Fibroblast of pulmonary artery (primary cell): ENCODE data around the gene ACSF3.
"Not testable (repeated sequence)": the region's sequence is repeated elsewhere in the genome, so short reads cannot be mapped to it uniquely, and the experiment has no call there.

Experiments used
- DNase-seq: peaks from one replicate; pipeline ENCODE4 v3.0.0-alpha.2; 2010; ENCODE audit warnings: low read depth
- H3K4me3 ChIP-seq: replicated peaks from 2 replicates; pipeline ENCODE4 v1.5.1; 2011; ENCODE audit warnings: low read depth, mild to moderate bottlenecking, control low read depth, low read length, moderate library complexity
- TF ChIP-seq, protein P1 (sequence below): IDR thresholded peaks from 2 replicates; pipeline ENCODE4 v1.5.1; 2011; ENCODE audit warnings: mild to moderate bottlenecking, control low read depth, low read length, inconsistent platforms; ENCODE audit errors: missing control alignments

The ACSF3 gene

DNA sequence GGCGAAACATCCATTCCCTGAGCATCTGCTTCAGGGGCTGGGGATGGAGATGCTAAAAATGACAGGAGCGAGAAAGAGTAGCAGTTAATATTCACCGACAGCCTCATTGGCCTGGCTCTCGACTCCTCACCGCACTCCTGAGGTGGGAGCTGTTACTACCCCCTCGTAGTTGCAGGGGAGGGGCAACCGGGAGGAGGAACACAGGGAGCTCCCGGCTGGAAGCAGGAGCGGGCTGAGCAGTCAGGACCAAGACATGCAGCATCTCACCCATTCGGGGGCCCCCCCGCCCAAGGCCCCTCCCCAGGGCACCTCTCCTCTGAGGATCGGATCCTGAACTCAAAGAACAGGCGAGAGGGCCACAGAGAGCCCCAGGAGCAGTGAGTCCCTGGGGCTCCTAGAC is 4.5 kb upstream of the ACSF3 start:
- TF ChIP-seq, protein P1, sequence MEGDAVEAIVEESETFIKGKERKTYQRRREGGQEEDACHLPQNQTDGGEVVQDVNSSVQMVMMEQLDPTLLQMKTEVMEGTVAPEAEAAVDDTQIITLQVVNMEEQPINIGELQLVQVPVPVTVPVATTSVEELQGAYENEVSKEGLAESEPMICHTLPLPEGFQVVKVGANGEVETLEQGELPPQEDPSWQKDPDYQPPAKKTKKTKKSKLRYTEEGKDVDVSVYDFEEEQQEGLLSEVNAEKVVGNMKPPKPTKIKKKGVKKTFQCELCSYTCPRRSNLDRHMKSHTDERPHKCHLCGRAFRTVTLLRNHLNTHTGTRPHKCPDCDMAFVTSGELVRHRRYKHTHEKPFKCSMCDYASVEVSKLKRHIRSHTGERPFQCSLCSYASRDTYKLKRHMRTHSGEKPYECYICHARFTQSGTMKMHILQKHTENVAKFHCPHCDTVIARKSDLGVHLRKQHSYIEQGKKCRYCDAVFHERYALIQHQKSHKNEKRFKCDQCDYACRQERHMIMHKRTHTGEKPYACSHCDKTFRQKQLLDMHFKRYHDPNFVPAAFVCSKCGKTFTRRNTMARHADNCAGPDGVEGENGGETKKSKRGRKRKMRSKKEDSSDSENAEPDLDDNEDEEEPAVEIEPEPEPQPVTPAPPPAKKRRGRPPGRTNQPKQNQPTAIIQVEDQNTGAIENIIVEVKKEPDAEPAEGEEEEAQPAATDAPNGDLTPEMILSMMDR, result no peak
- DNase-seq, result no peak
- H3K4me3 ChIP-seq, result no peak overlapping the region

DNA sequence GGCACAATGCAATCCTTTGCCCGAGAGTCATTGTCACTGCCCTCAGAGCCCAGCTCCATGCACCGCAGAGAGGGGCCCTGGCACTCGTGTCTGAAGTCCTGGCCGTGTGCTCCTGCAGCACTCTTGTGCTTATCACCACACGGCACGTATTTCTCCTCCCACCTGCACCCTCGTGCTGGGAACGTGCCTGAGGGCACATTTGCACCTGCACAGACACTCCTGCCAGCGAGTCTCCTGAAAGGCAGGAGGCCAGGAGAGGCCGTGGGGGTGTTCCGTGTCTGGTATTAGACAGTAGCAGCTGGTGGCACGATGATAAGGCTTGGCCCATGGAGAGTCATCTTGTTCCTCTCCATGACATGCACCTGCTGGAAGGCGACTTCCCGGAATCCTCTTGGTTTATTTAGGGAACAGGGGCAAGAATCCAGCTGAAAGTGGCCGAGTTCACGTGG is 3.4 kb upstream of the ACSF3 start:
- TF ChIP-seq, protein P1, result no peak
- no peak for DNase-seq
- no peak overlapping the region for H3K4me3 ChIP-seq

DNA sequence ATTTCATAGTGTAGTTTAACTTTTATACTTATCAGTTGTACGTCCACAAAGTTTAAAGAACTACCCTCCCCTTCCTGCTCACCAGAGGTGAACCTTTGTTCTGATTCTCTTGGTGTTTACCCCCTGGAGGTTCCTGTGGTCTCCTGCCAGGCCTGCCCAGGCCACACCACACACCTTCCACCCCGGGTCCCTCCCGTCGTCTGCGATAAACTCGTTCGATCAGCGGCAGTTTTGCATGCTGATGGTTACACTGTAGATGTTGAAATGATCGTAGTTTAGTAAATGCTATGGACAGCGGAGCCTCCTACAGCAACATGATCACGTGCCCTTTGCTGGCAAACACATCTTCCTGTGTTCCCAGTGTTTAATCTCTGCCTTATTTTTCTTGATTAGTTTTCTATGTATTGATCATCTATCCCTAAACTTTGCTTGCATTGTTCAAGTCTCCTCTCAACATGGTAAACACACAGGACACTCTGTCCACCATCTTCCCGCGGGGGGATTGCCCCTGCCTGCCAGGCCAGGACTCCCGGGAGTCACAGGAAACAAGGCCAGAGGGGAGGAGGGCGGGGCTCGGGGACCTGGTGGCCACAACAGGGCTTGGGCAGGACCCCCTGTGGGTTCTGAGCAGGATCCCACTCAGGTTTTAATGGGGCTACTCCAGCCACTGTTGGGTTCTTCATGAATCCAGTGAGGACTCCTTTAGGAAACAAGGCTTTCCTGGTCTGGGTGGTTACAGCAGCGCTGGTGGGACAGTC is 2.8 kb upstream of the ACSF3 start:
- DNase-seq, result no peak
- no peak overlapping the region for H3K4me3 ChIP-seq
- TF ChIP-seq, protein P1, result no peak

DNA sequence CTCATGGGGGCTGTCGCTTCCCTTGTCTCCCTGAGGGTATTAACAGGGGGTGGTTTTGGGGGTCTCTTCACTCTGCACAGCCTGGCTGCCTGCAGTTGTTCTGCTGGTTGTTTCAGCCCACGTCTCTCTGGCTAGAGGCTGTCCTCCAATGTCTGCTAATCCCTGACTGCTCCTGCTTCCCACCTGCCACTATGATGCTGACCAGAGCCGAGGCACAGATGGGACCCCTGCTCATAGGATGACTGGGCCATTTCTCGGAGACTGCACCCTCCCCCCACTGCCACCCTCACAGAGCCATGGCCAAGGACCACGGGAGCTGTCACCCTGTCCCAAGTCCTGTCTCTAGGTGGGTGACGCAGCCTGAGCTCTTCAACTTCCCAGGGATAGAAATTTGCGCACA is 1.6 kb upstream of the ACSF3 start:
- TF ChIP-seq, protein P1, result no peak
- H3K4me3 ChIP-seq, result no peak overlapping the region
- DNase-seq, result no peak

DNA sequence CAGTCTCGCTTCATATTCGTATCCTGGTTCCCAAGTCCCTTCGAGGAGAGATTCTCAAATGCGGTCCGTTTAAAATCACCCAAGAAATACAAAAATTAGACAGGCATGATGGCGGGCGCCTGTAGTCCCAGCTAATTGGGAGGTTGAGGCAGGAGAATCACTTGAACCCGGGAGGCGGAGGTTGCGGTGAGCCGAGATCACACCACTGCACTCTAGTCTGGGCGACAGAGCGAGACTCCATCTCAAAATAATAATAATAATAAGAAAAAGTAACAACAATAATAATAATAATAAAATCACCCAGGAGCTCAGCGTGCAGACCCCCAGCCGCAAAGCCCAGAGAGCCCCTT is 425 bp upstream of the ACSF3 start:
- DNase-seq, result not testable (repeated sequence)
- H3K4me3 ChIP-seq, result peak overlapping the region; percentile 81

DNA sequence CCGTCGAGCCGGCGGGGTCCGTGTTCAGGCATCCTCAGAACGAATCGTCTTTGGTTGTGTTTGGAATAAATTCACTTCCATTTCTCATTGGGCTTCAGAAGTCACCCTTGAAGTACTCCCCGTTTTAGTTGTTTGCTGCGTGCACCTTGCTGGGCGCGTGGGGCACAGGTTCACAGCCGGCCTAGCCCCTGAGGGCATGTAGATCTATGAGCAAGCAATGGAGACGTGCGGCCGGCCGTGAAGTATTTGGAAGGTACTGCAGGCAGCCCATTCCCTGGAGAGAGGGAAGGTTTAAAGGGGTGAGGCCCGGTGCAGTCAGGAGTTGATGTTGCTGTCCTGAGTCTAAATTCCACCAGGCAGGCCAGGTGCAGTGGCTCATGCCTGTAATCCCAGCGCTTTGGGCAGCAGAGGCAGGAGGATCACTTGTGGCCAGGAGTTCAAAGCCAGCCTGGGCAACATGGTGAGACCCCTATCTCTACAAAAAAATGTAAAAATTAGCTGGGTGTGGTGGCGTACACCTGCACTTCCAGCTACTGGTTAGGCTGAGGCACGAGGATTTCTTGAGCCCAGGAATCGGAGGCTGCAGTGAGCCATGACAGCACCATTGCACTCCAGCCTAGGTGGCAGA is 714 bp downstream of the ACSF3 start:
- TF ChIP-seq, protein P1, result no peak
- peak overlapping the region; percentile 81 for H3K4me3 ChIP-seq
- DNase-seq, result no peak

DNA sequence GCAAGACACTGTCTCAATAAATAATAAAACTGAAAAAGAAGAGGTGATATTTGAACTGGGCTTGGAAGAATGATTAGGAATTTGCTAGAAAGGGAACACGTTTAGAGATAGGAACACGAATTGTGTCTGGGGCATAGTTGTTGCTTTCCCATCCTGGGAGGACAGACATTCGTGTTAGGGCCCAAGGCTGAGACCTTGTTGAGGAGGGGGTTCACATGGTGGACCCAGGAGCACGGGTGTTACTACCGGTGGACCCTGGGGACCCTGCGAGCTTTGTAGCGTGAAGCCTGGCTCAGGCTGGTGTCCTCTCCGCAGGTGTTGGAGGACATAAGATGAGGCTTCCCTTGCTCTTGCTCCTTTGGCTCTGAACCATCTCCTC is 1.2 kb downstream of the ACSF3 start:
- DNase-seq, result no peak
- peak overlapping the region; percentile 81 for H3K4me3 ChIP-seq
- TF ChIP-seq, protein P1, result no peak
